SK-N-MC (cell line): ENCODE results near the gene COBL.

ENCODE experiments used
- EZH2 ChIP-seq: fragments of 200-600 bp; sonication (generic); IDR thresholded peaks from one replicate; pipeline ENCODE4 v1.6.1; 2017; ENCODE audit warnings: antibody characterized with exemption
- POLR2AphosphoS5 ChIP-seq: IDR thresholded peaks from 2 replicates; pipeline ENCODE4 v1.6.1; 2012; ENCODE audit warnings: mild to moderate bottlenecking, low read depth, low read length, borderline replicate concordance

DNA sequence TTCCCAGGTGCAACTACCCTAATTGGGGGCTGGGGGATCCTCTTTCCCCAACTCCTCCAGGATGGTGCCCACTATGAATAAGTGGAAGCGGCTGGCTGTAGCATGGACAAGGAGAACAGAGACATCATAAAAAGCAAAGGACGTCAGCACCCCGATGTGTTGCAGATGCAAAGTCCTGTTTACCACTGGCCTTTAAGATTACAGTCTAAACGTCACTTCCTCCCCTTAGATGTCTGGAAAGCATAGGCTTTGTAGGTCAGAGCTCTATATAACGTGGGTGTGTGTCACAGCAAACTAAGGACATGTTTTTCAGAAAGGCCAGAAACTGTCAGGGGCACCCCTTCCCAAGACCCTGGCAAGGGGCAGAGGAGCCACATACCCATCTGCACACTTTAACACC, 7.9 kb downstream of the COBL start:
- no peak for TF ChIP-seq EZH2
- no peak for TF ChIP-seq POLR2AphosphoS5
